Right atrium auricular region (tissue), 2 donors: Measurements from ENCODE around the gene FGG. TPM values are rescaled to one million over a fixed set of nuclear protein-coding genes. Genes with fewer than 3 reads are reported as not detected.

Experiments
- DNase-seq: peaks from one replicate; pipeline ENCODE4 v3.0.0-alpha.2; 2019; ENCODE audit warnings: low spot score
- H3K27ac ChIP-seq, 2 donors: fragments of 200-600 bp; sonication (generic); 1 replicate in 1 of 2; 2 replicates in 1 of 2; pipeline ENCODE4 v1.5.1; 2016 to 2019
- H3K27me3 ChIP-seq, 2 donors: fragments of 200-600 bp; sonication (generic); one replicate each; pipeline versions ENCODE4 v1.5.1 to v1.6.0; 2017 to 2019
- H3K36me3 ChIP-seq: fragments of 200-600 bp; sonication (generic); one replicate; pipeline ENCODE4 v1.5.1; 2016
- H3K4me1 ChIP-seq, 2 donors: fragments of 200-600 bp; sonication (generic); one replicate each; pipeline versions ENCODE4 v1.5.1 to v1.6.0; 2017 to 2019
- H3K4me3 ChIP-seq, 2 donors: fragments of 200-600 bp; sonication (generic); 1 replicate in 1 of 2; 2 replicates in 1 of 2; pipeline ENCODE4 v1.5.1; 2017 to 2019; ENCODE audit warnings: mild to moderate bottlenecking in 1 of 2, moderate library complexity in 1 of 2
- H3K9me3 ChIP-seq, 2 donors: fragments of 200-600 bp; sonication (generic); one replicate each; pipeline ENCODE4 v1.5.1; 2019
- total RNA-seq, 2 donors: library from RNA; depleted of rRNA; stranded (reverse); fragments of >200 nt; gene quantifications; one replicate each; pipeline ENCODE4 v1.1.0, GENCODE V29; 2016
- TF ChIP-seq, protein P1 (sequence below), 2 donors: fragments of 200-600 bp; sonication (generic); IDR thresholded peaks; one replicate each; pipeline ENCODE4 v1.5.1; 2019; ENCODE audit warnings: antibody characterized with exemption in 2 of 2

Gene FGG
- total RNA-seq, 2 donors from 2014 or later, result not detected

DNA sequence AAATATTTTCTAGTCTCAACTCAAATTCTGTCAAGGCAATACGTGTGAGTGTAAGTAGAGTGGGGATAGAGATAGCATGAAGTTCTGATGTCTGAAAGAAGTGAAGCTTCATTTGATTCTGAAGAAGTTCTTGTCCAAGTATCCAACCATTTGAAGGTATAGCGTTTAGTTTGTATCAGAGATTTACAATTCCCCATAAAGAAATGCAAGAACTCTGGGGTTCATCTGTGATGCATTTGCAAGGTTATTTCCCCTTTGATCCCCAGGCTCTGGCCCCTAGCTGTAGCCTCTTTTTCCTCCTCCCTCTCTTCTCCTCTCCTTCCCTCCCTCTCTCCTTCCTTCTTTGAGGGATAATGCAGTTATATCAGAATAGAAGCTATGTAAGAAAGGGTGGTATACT is 29.7 kb downstream of the FGG start:
- Histone ChIP-seq H3K27me3 (no peaks in the 10 kb centered on the region), H3K4me3 (no peak overlapping the region), H3K36me3 (no peaks in the 10 kb centered on the region), H3K9me3 (no peaks in the 10 kb centered on the region), H3K27ac (no peak overlapping the region), H3K4me1 (no peaks in the 10 kb centered on the region)
- no peak for DNase-seq
- TF ChIP-seq, protein P1, sequence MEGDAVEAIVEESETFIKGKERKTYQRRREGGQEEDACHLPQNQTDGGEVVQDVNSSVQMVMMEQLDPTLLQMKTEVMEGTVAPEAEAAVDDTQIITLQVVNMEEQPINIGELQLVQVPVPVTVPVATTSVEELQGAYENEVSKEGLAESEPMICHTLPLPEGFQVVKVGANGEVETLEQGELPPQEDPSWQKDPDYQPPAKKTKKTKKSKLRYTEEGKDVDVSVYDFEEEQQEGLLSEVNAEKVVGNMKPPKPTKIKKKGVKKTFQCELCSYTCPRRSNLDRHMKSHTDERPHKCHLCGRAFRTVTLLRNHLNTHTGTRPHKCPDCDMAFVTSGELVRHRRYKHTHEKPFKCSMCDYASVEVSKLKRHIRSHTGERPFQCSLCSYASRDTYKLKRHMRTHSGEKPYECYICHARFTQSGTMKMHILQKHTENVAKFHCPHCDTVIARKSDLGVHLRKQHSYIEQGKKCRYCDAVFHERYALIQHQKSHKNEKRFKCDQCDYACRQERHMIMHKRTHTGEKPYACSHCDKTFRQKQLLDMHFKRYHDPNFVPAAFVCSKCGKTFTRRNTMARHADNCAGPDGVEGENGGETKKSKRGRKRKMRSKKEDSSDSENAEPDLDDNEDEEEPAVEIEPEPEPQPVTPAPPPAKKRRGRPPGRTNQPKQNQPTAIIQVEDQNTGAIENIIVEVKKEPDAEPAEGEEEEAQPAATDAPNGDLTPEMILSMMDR (IDR thresholded peaks at IDR 0.05), result no peak

DNA sequence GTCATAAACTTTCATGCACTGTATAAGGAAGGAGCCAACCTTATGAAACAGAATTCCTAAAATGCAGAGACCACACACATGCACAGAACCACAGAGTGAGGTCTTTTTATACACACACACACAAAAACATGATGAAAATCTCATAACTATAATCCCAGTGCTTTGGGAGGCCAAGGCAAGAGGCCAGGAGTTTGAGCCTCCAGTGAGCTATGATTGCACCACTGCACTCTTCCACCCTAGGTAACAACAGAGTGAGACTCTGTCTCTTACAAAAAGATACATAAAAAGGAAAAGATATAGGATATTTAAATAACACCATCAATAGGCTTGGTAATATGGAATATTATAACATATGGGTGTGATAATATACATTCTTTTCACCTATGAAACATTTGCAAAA is 32.5 kb downstream of the FGG start:
- Histone ChIP-seq H3K9me3 (no peaks in the 10 kb centered on the region), H3K27me3 (no peaks in the 10 kb centered on the region), H3K27ac (no peak overlapping the region), H3K36me3 (no peaks in the 10 kb centered on the region), H3K4me3 (no peak overlapping the region), H3K4me1 (no peaks in the 10 kb centered on the region)
- DNase-seq, result no peak
- TF ChIP-seq, protein P1 (IDR thresholded peaks at IDR 0.05), result no peak

DNA sequence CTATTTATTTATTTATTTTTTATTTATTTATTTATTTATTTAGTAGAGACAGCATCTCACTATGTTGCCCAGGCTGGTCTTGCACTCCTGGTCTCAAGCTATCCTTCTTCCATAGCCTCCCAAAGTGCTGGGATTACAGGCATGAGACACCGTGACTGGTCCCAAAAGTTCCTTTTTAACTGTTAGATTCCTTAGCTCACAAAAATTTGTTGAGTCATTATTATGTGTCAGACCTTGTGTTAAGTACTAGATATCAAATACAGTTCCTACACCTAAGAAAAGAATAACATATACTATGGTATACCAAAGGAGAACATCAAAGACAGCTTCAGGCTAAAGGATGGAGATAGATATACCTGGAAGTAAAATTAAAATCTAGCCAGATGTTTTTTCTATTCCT is 33.5 kb downstream of the FGG start:
- no peak overlapping the region for H3K27ac ChIP-seq
- H3K36me3 ChIP-seq, result no peaks in the 10 kb centered on the region
- no peak for DNase-seq
- H3K4me3 ChIP-seq, result no peak overlapping the region
- H3K27me3 ChIP-seq, result no peaks in the 10 kb centered on the region
- TF ChIP-seq, protein P1 (IDR thresholded peaks at IDR 0.05), result no peak
- H3K4me1 ChIP-seq, result no peaks in the 10 kb centered on the region
- H3K9me3 ChIP-seq, result no peaks in the 10 kb centered on the region

DNA sequence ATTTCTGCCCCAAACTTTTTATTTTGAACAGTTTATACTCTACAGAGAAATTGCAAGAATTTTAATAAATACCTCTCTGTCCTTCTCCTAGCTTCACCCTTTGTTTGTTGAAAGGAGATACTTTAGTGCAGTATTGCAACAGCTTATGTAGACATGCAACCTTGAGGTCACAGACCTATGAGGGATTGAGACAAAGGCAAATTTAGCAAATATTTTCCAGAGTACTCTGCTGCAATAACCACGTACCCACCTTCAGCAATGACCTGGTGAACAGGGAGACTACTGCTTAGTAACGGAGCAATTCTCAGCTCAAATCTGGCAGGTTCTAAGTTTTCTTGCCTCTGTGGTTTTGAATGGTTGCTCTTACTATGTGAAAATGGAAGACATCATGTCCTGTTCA is 35.1 kb downstream of the FGG start:
- H3K36me3 ChIP-seq, result no peaks in the 10 kb centered on the region
- no peaks in the 10 kb centered on the region for H3K9me3 ChIP-seq
- H3K4me3 ChIP-seq, result no peak overlapping the region
- H3K27me3 ChIP-seq, result no peaks in the 10 kb centered on the region
- no peak overlapping the region for H3K27ac ChIP-seq
- H3K4me1 ChIP-seq, result no peaks in the 10 kb centered on the region
- no peak for DNase-seq
- TF ChIP-seq, protein P1 (IDR thresholded peaks at IDR 0.05), result no peak

DNA sequence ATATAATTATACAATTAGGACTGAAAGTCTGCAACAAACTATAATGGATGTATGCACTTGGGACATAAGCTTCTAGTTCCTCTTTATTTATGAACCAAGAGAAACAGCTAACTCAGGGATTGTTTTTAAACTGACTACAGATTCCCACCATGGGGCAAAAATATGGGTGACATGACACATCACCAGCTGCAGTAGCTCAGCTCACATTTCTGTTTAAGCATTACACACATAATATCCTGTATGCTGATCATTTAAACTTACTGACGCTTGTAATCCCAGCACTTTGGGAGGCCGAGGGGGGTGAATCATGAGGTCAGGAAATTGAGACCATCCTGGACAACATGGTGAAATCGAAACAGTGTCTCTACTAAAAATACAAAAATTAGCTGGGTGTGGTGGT is 38.1 kb downstream of the FGG start:
- Histone ChIP-seq H3K27me3 (no peaks in the 10 kb centered on the region), H3K27ac (no peak overlapping the region), H3K4me1 (no peaks in the 10 kb centered on the region), H3K4me3 (no peak overlapping the region), H3K9me3 (no peaks in the 10 kb centered on the region), H3K36me3 (no peaks in the 10 kb centered on the region)
- no peak for DNase-seq
- TF ChIP-seq, protein P1 (IDR thresholded peaks at IDR 0.05), result no peak

DNA sequence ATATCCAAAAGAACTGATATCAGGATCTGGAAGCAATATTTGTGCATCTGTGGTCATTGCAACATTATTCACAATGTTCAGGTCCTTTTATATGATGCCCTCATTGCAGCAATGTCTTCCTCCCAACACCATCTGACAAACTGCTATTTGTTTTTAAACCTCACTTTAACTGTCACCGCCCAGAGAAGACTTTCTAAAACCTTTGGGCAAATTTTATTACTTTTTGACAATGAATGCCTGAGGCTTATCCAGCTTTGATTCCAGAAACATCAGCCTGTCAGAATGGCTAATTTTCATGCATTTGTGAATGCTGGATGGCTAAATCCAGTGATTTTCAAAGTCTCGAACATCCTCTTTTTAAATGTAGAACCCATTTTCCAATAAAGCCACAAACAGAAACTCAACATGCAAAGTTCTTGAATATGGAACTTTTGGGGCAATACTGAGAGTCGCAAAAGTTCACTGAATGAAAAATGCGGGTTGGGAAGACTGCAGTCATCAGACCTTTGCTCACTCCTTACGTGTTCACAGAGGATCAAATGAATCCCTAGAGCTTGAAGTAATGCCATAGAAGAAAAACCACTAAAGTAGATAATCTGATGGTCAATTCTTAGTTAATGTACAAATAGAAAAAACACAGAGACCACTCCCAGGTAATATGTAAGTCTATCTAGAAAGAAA is 39.1 kb downstream of the FGG start:
- no peak for DNase-seq
- no peak overlapping the region for H3K4me3 ChIP-seq
- TF ChIP-seq, protein P1 (IDR thresholded peaks at IDR 0.05), result no peak

More for the DNA sequence above, 39.1 kb downstream of the FGG start:
- no peaks in the 10 kb centered on the region for H3K4me1 ChIP-seq
- no peak overlapping the region for H3K27ac ChIP-seq
- no peaks in the 10 kb centered on the region for H3K36me3 ChIP-seq
- H3K9me3 ChIP-seq, result no peaks in the 10 kb centered on the region
- no peaks in the 10 kb centered on the region for H3K27me3 ChIP-seq
